HEK293T (cell line): ENCODE results near the gene MEIOC.
A peak's percentile ranks its signal among the peaks of the same experiment; 100 is the strongest.

ENCODE experiments used
- CTCF ChIA-PET: fragments of 350-600 bp; formaldehyde crosslinking; extraction: SDS; loops from one replicate; lab custom pipeline; 2021; ENCODE audit warnings: antibody characterized with exemption, inconsistent platforms; lab: Yijun Ruan, JAX
- POLR2A ChIA-PET: fragments of 350-600 bp; formaldehyde crosslinking; extraction: SDS; loops from one replicate; lab custom pipeline; 2020; ENCODE audit warnings: antibody characterized with exemption, inconsistent platforms; lab: Yijun Ruan, JAX
- DNase-seq: peaks from one replicate; pipeline ENCODE4 v3.0.0; 2012; ENCODE audit warnings: mixed read lengths; ENCODE audit errors: extremely low spot score
- ARNT ChIP-seq: fragments of 450-650 bp; IDR thresholded peaks from 2 replicates; pipeline ENCODE4 v1.6.1; 2017; ENCODE audit warnings: mild to moderate bottlenecking
- BHLHE40 ChIP-seq: fragments of 450-650 bp; IDR thresholded peaks from 2 replicates; pipeline ENCODE4 v1.6.1; 2016; ENCODE audit warnings: mild to moderate bottlenecking, moderate library complexity, borderline replicate concordance
- CTBP1 ChIP-seq: fragments of 450-650 bp; IDR thresholded peaks from 2 replicates; pipeline ENCODE4 v1.6.1; 2016; ENCODE audit warnings: borderline replicate concordance
- ELF4 ChIP-seq: fragments of 450-650 bp; IDR thresholded peaks from 2 replicates; pipeline ENCODE4 v1.6.1; 2017; ENCODE audit warnings: antibody characterized with exemption
- FOXA1 ChIP-seq: fragments of 450-650 bp; IDR thresholded peaks from 2 replicates; pipeline ENCODE4 v1.6.1; 2016; ENCODE audit warnings: mild to moderate bottlenecking
- FOXK2 ChIP-seq: fragments of 450-650 bp; IDR thresholded peaks from 2 replicates; pipeline ENCODE4 v1.6.1; 2016; ENCODE audit warnings: mild to moderate bottlenecking
- FOXM1 ChIP-seq: fragments of 450-650 bp; IDR thresholded peaks from 2 replicates; pipeline ENCODE4 v1.6.1; 2017; ENCODE audit warnings: mild to moderate bottlenecking, borderline replicate concordance
- HDGF ChIP-seq: fragments of 450-650 bp; IDR thresholded peaks from 2 replicates; pipeline ENCODE4 v1.6.1; 2017; ENCODE audit warnings: antibody characterized with exemption, borderline replicate concordance
- L3MBTL2 ChIP-seq: fragments of 450-650 bp; conservative IDR thresholded peaks from 2 replicates; pipeline ENCODE4 v1.6.1; 2016; ENCODE audit warnings: mild to moderate bottlenecking
- LEF1 ChIP-seq: fragments of 450-650 bp; IDR thresholded peaks from 2 replicates; pipeline ENCODE4 v1.6.1; 2017; ENCODE audit warnings: mild to moderate bottlenecking, borderline replicate concordance
- NFRKB ChIP-seq: fragments of 450-650 bp; IDR thresholded peaks from 2 replicates; pipeline ENCODE4 v1.6.1; 2016; ENCODE audit warnings: mild to moderate bottlenecking, moderate library complexity
- PKNOX1 ChIP-seq: fragments of 450-650 bp; IDR thresholded peaks from 2 replicates; pipeline ENCODE4 v1.6.1; 2016
- SP1 ChIP-seq: fragments of 450-650 bp; IDR thresholded peaks from 2 replicates; pipeline ENCODE4 v1.6.1; 2017
- SUZ12 ChIP-seq: fragments of 450-650 bp; IDR thresholded peaks from 2 replicates; pipeline ENCODE4 v1.6.1; 2016; ENCODE audit warnings: mild to moderate bottlenecking
- TARDBP ChIP-seq: fragments of 450-650 bp; IDR thresholded peaks from 2 replicates; pipeline ENCODE4 v1.6.1; 2016
- ZNF384 ChIP-seq: fragments of 450-650 bp; IDR thresholded peaks from 2 replicates; pipeline ENCODE4 v1.6.1; 2016

The MEIOC gene

DNA sequence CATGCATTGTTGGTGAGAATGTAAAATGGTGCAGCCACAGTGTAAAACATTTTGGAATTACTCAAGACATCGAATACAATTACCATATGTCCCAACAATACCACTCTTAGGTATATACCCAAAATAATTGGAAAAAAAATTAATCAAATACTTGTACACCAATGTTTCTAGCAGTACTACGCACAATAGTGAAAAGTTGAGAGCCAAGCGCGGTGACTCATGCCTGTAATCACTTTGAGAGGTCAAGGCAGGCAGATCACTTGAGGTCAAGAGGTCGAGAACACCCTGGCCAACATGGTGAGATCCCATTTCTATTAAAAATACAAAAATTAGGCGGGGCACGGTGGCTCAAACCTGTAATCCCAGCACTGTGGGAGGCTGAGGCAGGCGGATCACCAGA, 3.5 kb upstream of the MEIOC start:
- CTCF ChIA-PET, result no interaction called here
- DNase-seq, result no peak
- POLR2A ChIA-PET, result no interaction called here
- TF ChIP-seq LEF1 (no peak), CTBP1 (no peak)

DNA sequence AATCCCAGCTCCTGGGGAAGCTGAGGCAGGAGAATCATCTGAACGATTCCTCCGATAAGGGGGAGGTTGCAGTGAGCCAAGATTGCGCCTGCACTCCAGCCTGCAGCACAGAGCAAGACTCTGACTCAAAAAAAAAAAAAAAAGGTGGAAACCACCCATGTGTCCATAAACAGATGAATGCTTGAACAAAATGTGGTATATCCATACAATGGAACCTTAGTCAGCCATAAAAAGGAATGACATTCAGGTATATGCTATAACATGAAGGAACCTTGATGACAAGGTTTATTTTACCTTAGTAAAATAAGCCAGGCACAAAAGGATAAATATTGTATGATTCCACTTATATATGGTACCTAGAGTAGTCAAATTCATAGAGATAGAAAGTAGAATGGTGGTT, 2.9 kb upstream of the MEIOC start:
- ChIA-PET POLR2A (no interaction called here), CTCF (no interaction called here)
- no peak for DNase-seq
- TF ChIP-seq HDGF, result no peak
- no peak for TF ChIP-seq FOXK2
- no peak for TF ChIP-seq CTBP1
- TF ChIP-seq PKNOX1, result no peak
- no peak for TF ChIP-seq LEF1
- no peak for TF ChIP-seq FOXM1
- TF ChIP-seq ELF4, result no peak
- TF ChIP-seq ZNF384, result no peak
- TF ChIP-seq SUZ12, result no peak
- no peak for TF ChIP-seq NFRKB
- no peak for TF ChIP-seq L3MBTL2
- TF ChIP-seq TARDBP, result no peak
- TF ChIP-seq BHLHE40, result no peak

- CTCF ChIA-PET, result no interaction called here
- POLR2A ChIA-PET, result no interaction called here
These were observed 2.3 kb upstream of the MEIOC start for GRCh38 chr17:44653954-44654353.

DNA sequence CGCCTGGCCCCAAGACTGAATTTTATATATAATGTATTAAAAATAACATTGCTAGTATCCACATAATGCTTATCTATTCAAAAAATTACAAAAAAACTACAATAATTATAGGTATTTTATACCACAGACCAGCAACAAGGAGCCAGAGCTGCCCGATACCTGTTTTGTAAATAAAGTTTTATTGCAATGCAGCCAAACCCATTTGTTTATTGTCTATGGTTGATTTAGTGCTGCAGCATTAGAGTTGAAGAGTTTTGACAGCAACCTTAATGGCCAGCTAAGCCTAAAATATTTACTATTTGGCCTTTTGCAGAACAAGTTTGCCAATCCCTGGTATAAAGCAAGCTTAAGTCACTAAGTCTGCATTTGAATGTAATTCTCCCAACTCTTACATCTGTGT, 5.6 kb downstream of the MEIOC start:
- ChIA-PET CTCF (no interaction called here), POLR2A (interaction anchor here (1.4 kb wide), 1 partner anchor 28 kb away, joined by 3 read pairs; no protein-coding TSS in a partner anchor)
- DNase-seq, result no peak
- TF ChIP-seq ZNF384, result no peak
- TF ChIP-seq PKNOX1, result no peak
- no peak for TF ChIP-seq SUZ12
- TF ChIP-seq HDGF, result no peak
- no peak for TF ChIP-seq FOXA1
- TF ChIP-seq L3MBTL2, result no peak
- TF ChIP-seq FOXM1, result no peak
- TF ChIP-seq NFRKB, result no peak
- TF ChIP-seq LEF1, result no peak
- no peak for TF ChIP-seq ARNT
- no peak for TF ChIP-seq FOXK2
- no peak for TF ChIP-seq ELF4
- TF ChIP-seq CTBP1, result no peak
- TF ChIP-seq TARDBP, result no peak
- no peak for TF ChIP-seq SP1
- no peak for TF ChIP-seq BHLHE40

More at GRCh38 chr17:44653954-44654353, 2.3 kb upstream of the MEIOC start:
- no peak for DNase-seq
- TF ChIP-seq SP1 (no peak), CTBP1 (no peak), ELF4 (no peak), ZNF384 (no peak), SUZ12 (no peak), LEF1 (no peak), NFRKB (no peak), PKNOX1 (no peak), HDGF (no peak), BHLHE40 (no peak)

- ChIA-PET CTCF (no interaction called here), POLR2A (no interaction called here)
- TF ChIP-seq L3MBTL2 (no peak), FOXM1 (no peak), CTBP1 (no peak)
- no peak for DNase-seq
These were observed 6.8 kb downstream of the MEIOC start for GRCh38 chr17:44663095-44663494.

DNA sequence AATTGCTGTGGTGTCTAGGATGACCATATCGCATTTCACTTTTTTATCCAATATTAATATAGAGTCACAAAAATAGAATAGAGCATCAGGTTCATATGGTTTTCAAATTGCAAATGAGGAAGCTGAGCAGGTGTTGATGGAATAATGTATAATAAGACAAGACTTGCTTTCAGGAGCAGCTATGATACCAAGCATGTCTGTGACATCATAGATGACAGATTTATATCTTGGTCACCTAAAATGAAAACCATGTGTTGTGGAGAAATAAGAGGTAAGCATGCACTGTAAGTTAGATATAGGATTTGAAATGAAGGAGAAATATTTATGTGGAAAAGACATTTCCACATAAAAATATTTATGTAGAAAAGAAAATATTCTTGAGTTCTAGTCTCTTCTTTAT, 8.6 kb downstream of the MEIOC start:
- DNase-seq, result no peak
- ChIA-PET POLR2A (no interaction called here), CTCF (no interaction called here)
- TF ChIP-seq PKNOX1, result peak; percentile 15; the same call in 1 of the 2 replicates
- no peak for TF ChIP-seq FOXM1
